GM12864 (cell line): Measurements from ENCODE around the gene TNIP3.
A peak's percentile ranks its signal among the peaks of the same experiment; 100 is the strongest.

Source experiments
- DNase-seq: peaks from one replicate; pipeline ENCODE4 v3.0.0-alpha.2; 2011; ENCODE audit warnings: low read depth
- H3K4me3 ChIP-seq: 2 replicates; pipeline ENCODE4 v1.5.1; 2011; ENCODE audit warnings: mild to moderate bottlenecking, low read depth, low read length, control low read depth
- CTCF ChIP-seq: IDR thresholded peaks from 2 replicates; pipeline ENCODE4 v1.5.1; 2011; ENCODE audit warnings: low read depth, mild to moderate bottlenecking, moderate library complexity, low read length, control low read depth, inconsistent platforms; ENCODE audit errors: missing control alignments

TNIP3 gene

DNA sequence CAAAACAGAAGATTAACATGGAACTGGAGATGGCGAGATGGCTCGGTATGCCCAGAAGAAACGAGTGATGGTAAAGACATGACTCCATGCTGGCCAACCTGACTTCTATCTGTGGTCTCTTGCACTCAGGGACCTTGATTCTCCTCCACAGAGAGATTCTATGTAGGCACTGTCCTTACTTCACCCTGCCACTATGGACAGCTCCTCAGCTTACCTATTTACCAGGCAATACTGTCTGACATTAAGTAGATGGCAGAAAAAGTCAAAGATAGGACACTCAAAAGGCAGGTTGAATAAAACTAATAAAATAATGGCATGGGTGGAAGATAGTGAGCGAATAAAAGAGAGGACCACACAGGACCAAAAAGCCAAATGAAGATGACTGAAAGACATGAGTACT lies 56.6 kb downstream of the TNIP3 start:
- H3K4me3 ChIP-seq = no peak overlapping the region
- no peak for TF ChIP-seq CTCF
- no peak for DNase-seq

GRCh38 chr4:121100093-121100775 lies 63.9 kb downstream of the TNIP3 start:
- no peak overlapping the region for H3K4me3 ChIP-seq
- DNase-seq = no peak
- TF ChIP-seq CTCF = no peak

DNA sequence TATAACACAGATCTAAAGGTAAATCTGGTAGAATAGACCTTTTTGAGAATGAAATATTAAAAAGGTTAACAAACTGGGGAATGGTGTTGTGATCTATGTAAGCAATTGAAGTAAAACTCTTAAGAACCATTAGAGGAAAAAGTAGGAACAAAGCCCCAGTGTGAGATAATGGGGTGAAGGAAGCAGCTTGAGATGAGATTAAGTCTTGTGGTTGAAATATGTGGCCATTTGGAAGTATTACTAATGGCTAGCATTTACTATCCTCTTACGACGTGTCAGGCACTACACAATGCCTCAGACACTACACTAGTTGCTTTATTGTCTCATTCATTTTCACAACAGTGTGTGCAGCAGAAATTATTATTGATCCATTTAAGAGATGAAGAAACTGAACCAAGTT lies 65.9 kb downstream of the TNIP3 start:
- DNase-seq = no peak
- H3K4me3 ChIP-seq = no peak overlapping the region
- no peak for TF ChIP-seq CTCF

- peak; percentile 28 for TF ChIP-seq CTCF
- DNase-seq = no peak
- H3K4me3 ChIP-seq = no peak overlapping the region
Observed at GRCh38 chr4:121096629-121097028, 67.5 kb downstream of the TNIP3 start.

DNA sequence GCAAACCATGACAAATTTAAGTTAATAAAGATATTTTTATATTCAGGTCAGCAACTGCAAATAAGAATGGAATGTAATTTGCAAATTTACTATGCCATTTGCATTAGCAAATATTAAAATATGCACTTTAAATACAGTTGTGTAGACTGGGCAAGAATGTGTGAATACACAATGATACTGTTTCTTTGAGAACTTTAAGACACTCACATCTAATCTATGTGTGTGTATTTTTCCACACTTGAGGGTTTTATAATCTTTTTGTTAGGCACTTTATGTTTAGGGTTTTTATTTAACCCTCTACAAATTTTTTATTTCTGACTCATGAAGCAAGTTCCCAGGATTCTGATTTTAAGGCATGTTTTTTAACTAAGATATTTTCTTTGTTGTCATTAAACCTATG lies 67.9 kb downstream of the TNIP3 start:
- DNase-seq = no peak
- no peak overlapping the region for H3K4me3 ChIP-seq
- no peak for TF ChIP-seq CTCF

DNA sequence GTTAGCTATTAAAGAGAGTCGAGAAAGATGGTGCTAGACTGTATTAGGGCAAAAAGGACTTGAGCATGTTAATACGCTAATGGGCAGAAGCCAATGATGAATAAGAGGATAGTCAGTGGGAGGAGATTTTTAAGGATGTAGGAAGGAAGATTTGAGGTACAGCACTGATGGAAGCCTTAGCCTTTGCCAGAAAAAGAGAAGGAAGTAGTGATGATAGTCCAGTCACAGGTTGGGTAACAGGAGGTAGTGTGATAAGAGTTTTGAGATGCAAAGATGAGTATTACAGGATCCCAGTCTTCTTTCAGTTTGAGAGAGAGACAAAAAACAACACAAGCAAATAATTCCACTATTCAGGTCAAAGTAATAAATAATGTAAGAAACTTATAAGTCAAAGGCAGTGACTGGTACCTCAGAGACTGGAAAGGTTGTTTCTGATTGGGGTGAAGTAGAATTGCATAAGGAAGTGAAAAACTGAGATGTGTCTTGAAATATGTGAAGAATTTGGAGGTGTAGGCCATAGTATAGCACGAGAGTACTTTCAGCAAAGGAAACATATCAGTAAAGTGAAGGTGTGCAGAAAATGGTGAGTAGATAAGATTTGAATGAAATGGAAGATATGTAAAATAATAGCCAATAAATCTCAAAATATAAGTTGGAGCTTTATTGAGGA lies 69.7 kb downstream of the TNIP3 start:
- TF ChIP-seq CTCF = no peak
- H3K4me3 ChIP-seq = no peak overlapping the region
- DNase-seq = no peak

- no peak overlapping the region for H3K4me3 ChIP-seq
- no peak for TF ChIP-seq CTCF
- DNase-seq = no peak
Observed at GRCh38 chr4:121093261-121093660, 70.9 kb downstream of the TNIP3 start.
